GM23338 (cell line): ENCODE data around the gene DHRS4L2. TPM values are rescaled to one million over a fixed set of nuclear protein-coding genes. Genes with fewer than 3 reads are reported as not detected.
A peak's percentile ranks its signal among the peaks of the same experiment; 100 is the strongest.
"Not testable (repeated sequence)": the region's sequence is repeated elsewhere in the genome, so short reads cannot be mapped to it uniquely, and the experiment has no call there.

ENCODE experiments used
- ATAC-seq: fragments of 200-7000 bp; cut with Tn5 transposase; 3 replicates; pipeline ENCODE4 v1.9.1; 2020
- DNase-seq: peaks from one replicate; pipeline ENCODE4 v3.0.0-alpha.2; 2015; ENCODE audit warnings: low spot score
- H2AFZ ChIP-seq: fragments of 200-600 bp; sonication (generic); 2 replicates; pipeline ENCODE4 v1.8.0; 2016; ENCODE audit warnings: antibody characterized with exemption, mild to moderate bottlenecking, moderate library complexity
- H3F3A ChIP-seq: fragments of 200-600 bp; sonication (generic); replicated peaks from 2 replicates; pipeline ENCODE4 v1.8.0; 2017; ENCODE audit warnings: antibody characterized with exemption, mixed run types, low read depth
- H3K27ac ChIP-seq: fragments of 200-600 bp; sonication (generic); 2 replicates; pipeline ENCODE4 v1.6.1; 2016; ENCODE audit warnings: low read depth
- H3K27me3 ChIP-seq: fragments of 200-600 bp; sonication (generic); 2 replicates; pipeline ENCODE4 v1.8.0; 2016; ENCODE audit warnings: mild to moderate bottlenecking, mixed run types, moderate library complexity; ENCODE audit not compliant: insufficient read depth
- H3K36me3 ChIP-seq: fragments of 200-600 bp; sonication (generic); 2 replicates; pipeline ENCODE4 v1.8.0; 2016; ENCODE audit warnings: mild to moderate bottlenecking; ENCODE audit not compliant: insufficient read depth
- H3K4me1 ChIP-seq: fragments of 200-600 bp; sonication (generic); 2 replicates; pipeline ENCODE4 v1.8.0; 2016; ENCODE audit warnings: mild to moderate bottlenecking, moderate library complexity; ENCODE audit not compliant: insufficient read depth
- H3K4me2 ChIP-seq: fragments of 200-600 bp; sonication (generic); 2 replicates; pipeline ENCODE4 v1.7.1; 2017; ENCODE audit warnings: mixed run types
- H3K4me3 ChIP-seq: fragments of 200-600 bp; sonication (generic); 2 replicates; pipeline ENCODE4 v1.6.1; 2016; ENCODE audit warnings: mixed run types
- H3K79me2 ChIP-seq: fragments of 200-600 bp; sonication (generic); replicated peaks from 2 replicates; pipeline ENCODE4 v1.8.0; 2017; ENCODE audit warnings: mild to moderate bottlenecking; ENCODE audit not compliant: insufficient read depth
- H3K9me2 ChIP-seq: fragments of 200-600 bp; sonication (generic); 2 replicates; pipeline ENCODE4 v1.8.0; 2017; ENCODE audit not compliant: insufficient read depth
- H4K20me1 ChIP-seq: fragments of 200-600 bp; sonication (generic); replicated peaks from 2 replicates; pipeline ENCODE4 v1.8.0; 2017; ENCODE audit warnings: mild to moderate bottlenecking; ENCODE audit not compliant: insufficient read depth
- H3K27ac Mint-ChIP-seq: 2 replicates; pipeline ENCODE4 v1.8.0; 2020; ENCODE audit warnings: inconsistent platforms, mild to moderate bottlenecking, moderate library complexity, mixed read lengths
- H3K27me3 Mint-ChIP-seq: 3 replicates; pipeline ENCODE4 v1.8.0; 2022; ENCODE audit warnings: low read depth, mild to moderate bottlenecking, moderate library complexity, mixed read lengths, inconsistent platforms; ENCODE audit not compliant: insufficient read depth, poor library complexity
- H3K36me3 Mint-ChIP-seq: 3 replicates; pipeline ENCODE4 v1.8.0; 2021; ENCODE audit warnings: low read depth, mild to moderate bottlenecking, inconsistent platforms, moderate library complexity, mixed read lengths
- H3K4me1 Mint-ChIP-seq: 3 replicates; pipeline ENCODE4 v1.8.0; 2020; ENCODE audit warnings: mild to moderate bottlenecking, inconsistent platforms, mixed read lengths
- H3K4me3 Mint-ChIP-seq: 3 replicates; pipeline ENCODE4 v1.8.0; 2021; ENCODE audit warnings: moderate library complexity, mild to moderate bottlenecking, inconsistent platforms, mixed read lengths
- H3K9me3 Mint-ChIP-seq: 3 replicates; pipeline ENCODE4 v1.8.0; 2020; ENCODE audit warnings: moderate library complexity, mild to moderate bottlenecking, inconsistent platforms, mixed read lengths
- CREB1 ChIP-seq: fragments of 250-450 bp; sonication (Bioruptor Pico); IDR thresholded peaks from 2 replicates; pipeline ENCODE4 v1.5.0; 2020; ENCODE audit warnings: low read depth, mild to moderate bottlenecking, moderate library complexity
- EZH2 ChIP-seq: fragments of 200-600 bp; sonication (generic); IDR thresholded peaks from one replicate; pipeline ENCODE4 v1.8.0; 2017; ENCODE audit warnings: antibody characterized with exemption, mild to moderate bottlenecking, low read depth; ENCODE audit not compliant: unreplicated experiment
- EZH2phosphoT487 ChIP-seq: fragments of 200-600 bp; sonication (generic); IDR thresholded peaks from one replicate; pipeline ENCODE4 v1.8.1; 2018; ENCODE audit warnings: antibody characterized with exemption; ENCODE audit not compliant: unreplicated experiment
- JUNB ChIP-seq: IDR thresholded peaks from one replicate; pipeline ENCODE4 v1.6.1; 2016; ENCODE audit warnings: antibody characterized with exemption; ENCODE audit not compliant: unreplicated experiment
- NANOG ChIP-seq: IDR thresholded peaks from 2 replicates; pipeline ENCODE4 v1.6.1; 2016; ENCODE audit warnings: antibody characterized with exemption, borderline replicate concordance
- POLR2AphosphoS5 ChIP-seq: IDR thresholded peaks from 2 replicates; pipeline ENCODE4 v1.6.1; 2016; ENCODE audit warnings: antibody characterized with exemption, low read depth
- REST ChIP-seq: IDR thresholded peaks from one replicate; pipeline ENCODE4 v1.6.1; 2018; ENCODE audit warnings: antibody characterized with exemption; ENCODE audit not compliant: unreplicated experiment
- STAT1 ChIP-seq: IDR thresholded peaks from one replicate; pipeline ENCODE4 v1.6.1; 2016; ENCODE audit warnings: antibody characterized with exemption; ENCODE audit not compliant: unreplicated experiment
- ZNF114 ChIP-seq: fragments of 250-450 bp; sonication (Bioruptor Pico); IDR thresholded peaks from 2 replicates; pipeline ENCODE4 v1.5.0; 2020; ENCODE audit warnings: mild to moderate bottlenecking, moderate library complexity
- ZNF331 ChIP-seq: fragments of 250-450 bp; sonication (Bioruptor Pico); IDR thresholded peaks from 2 replicates; pipeline ENCODE4 v1.5.0; 2020; ENCODE audit warnings: low read depth, mild to moderate bottlenecking, moderate library complexity
- long read RNA-seq: library from polyadenylated mRNA; unstranded; transcript quantifications from one replicate; pipeline ENCODE4 v2.0.0, GENCODE V29; 2020; ENCODE audit not compliant: unreplicated experiment
- polyA plus RNA-seq: library from polyadenylated mRNA; unstranded; fragments of >200 nt; fragmentation: Nextera tagmentation; extraction: Ambion mirVana; gene quantifications from 2 replicates; pipeline ENCODE4 v1.2.1, GENCODE V29; 2016
- total RNA-seq: library from RNA; depleted of rRNA; stranded (reverse); fragments of >200 nt; shearing (Covaris generic); gene quantifications from 2 replicates; pipeline ENCODE4 v1.2.3, GENCODE V29; 2014; rRNA removed
- TF ChIP-seq, protein P1 (sequence below): IDR thresholded peaks from 2 replicates; pipeline ENCODE4 v1.6.1; 2016; ENCODE audit warnings: antibody characterized with exemption
- TF ChIP-seq, protein P2 (sequence below), 2 experiments: fragments of 200-600 bp in 1 of 2; sonication (generic) in 1 of 2; conservative IDR thresholded peaks; 2 replicates each; pipeline versions ENCODE4 v1.5.1 to v1.6.1; 2016 to 2017; ENCODE audit warnings: antibody characterized with exemption in 2 of 2, low read depth in 2 of 2, mild to moderate bottlenecking in 2 of 2, moderate library complexity in 1 of 2

Gene DHRS4L2
- total RNA-seq (6.2 and 6.7 TPM in 2 replicates), polyA plus RNA-seq (12.9 and 14.3 TPM in 2 replicates)
- long read RNA-seq, partial matches to known transcripts: 1 of 7 reads
- long read RNA-seq, other reads (novel, unspliced or antisense): 3 of 7 reads

GRCh38 chr14:23988607-23989363 lies at the start of gene DHRS4L2:
DHRS4L2 (plus strand) TSS chr14:23988929; CDS start chr14:23988948, 19 bp downstream.
- Histone ChIP-seq H2AFZ (peak within 1 kb of the TSS; percentile 83; the same call in 1 of the 2 replicates), H3K4me3 (peak within 1 kb of the TSS; percentile 49), H3K4me2 (peak within 1 kb of the TSS; percentile 76)
- DNase-seq (peak; percentile 89), ATAC-seq (peak; percentile 97)
- not testable (repeated sequence) for H3K36me3 Mint-ChIP-seq, H3K27me3 Mint-ChIP-seq, H3K36me3 ChIP-seq, H3K27ac ChIP-seq, H3K9me3 Mint-ChIP-seq, H4K20me1 ChIP-seq, H3K79me2 ChIP-seq, H3K27me3 ChIP-seq, H3K9me2 ChIP-seq, H3K4me1 ChIP-seq, H3F3A ChIP-seq
- Mint-ChIP-seq H3K27ac (peak within 1 kb of the TSS; percentile 61; the same call in 1 of the 2 replicates), H3K4me3 (peak within 1 kb of the TSS; percentile 69), H3K4me1 (peaks cover 17% of the 10 kb centered on the region)
- peak; percentile 57 for TF ChIP-seq POLR2AphosphoS5

DNA sequence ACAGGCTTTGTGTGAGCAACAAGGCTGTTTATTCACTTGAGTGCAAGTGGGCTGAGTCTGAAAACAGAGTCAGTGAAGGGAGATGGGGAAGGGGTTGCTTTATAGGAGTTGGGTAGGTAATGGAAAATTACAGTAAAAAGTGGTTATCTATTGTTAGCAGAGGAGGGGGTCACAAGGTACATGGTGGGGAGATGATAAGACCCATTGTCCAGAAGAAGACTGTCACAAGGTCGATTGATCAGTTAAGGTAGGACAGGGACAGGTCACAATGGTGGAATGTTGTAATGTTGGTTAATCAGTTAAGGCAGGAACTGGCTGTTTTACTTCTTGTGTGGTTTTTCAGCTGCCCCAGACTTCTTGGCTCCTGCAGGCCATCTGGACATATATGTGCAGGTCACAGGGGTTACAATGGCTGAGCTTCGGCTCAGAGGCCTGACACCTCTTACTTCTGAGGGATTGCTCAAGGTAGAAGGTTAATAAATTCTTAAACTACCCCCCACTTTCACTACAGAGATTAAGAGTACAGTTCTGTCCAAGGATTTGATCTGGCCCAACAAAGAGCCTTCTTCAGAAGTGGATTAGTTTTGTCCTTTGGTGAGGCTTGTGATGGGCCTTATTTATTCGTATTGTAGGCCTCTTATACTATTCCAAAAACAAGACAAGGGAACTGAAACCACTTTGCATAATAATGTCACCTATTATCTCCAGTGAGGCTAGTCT lies 49.0 kb upstream of the DHRS4L2 start:
- no peaks in the 10 kb centered on the region for H3K4me1 ChIP-seq
- H3K9me2 ChIP-seq: peaks cover 9% of the 10 kb centered on the region; the same call in 1 of the 2 replicates
- Mint-ChIP-seq H3K27me3 (no peaks in the 10 kb centered on the region), H3K4me1 (no peaks in the 10 kb centered on the region), H3K36me3 (peaks cover 9% of the 10 kb centered on the region; the same call in 2 of the 3 replicates), H3K4me3 (no peak overlapping the region), H3K9me3 (peaks cover 3% of the 10 kb centered on the region; the same call in 2 of the 3 replicates), H3K27ac (no peak overlapping the region)
- no peak overlapping the region for H3K4me2 ChIP-seq
- ATAC-seq (no peak), DNase-seq (no peak)
- no peak overlapping the region for H2AFZ ChIP-seq
- H3K79me2 ChIP-seq: no peaks in the 10 kb centered on the region
- H3K27ac ChIP-seq: no peak overlapping the region
- H4K20me1 ChIP-seq: no peaks in the 10 kb centered on the region
- H3F3A ChIP-seq: no peaks in the 10 kb centered on the region
- no peaks in the 10 kb centered on the region for H3K36me3 ChIP-seq
- no peak overlapping the region for H3K4me3 ChIP-seq
- no peaks in the 10 kb centered on the region for H3K27me3 ChIP-seq
- TF ChIP-seq, protein P1, sequence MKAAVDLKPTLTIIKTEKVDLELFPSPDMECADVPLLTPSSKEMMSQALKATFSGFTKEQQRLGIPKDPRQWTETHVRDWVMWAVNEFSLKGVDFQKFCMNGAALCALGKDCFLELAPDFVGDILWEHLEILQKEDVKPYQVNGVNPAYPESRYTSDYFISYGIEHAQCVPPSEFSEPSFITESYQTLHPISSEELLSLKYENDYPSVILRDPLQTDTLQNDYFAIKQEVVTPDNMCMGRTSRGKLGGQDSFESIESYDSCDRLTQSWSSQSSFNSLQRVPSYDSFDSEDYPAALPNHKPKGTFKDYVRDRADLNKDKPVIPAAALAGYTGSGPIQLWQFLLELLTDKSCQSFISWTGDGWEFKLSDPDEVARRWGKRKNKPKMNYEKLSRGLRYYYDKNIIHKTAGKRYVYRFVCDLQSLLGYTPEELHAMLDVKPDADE: no peak
- no peak for TF ChIP-seq CREB1 (CRISPR knock-in tag)
- TF ChIP-seq JUNB: no peak
- no peak for TF ChIP-seq STAT1
- TF ChIP-seq REST: no peak
- TF ChIP-seq, protein P2, sequence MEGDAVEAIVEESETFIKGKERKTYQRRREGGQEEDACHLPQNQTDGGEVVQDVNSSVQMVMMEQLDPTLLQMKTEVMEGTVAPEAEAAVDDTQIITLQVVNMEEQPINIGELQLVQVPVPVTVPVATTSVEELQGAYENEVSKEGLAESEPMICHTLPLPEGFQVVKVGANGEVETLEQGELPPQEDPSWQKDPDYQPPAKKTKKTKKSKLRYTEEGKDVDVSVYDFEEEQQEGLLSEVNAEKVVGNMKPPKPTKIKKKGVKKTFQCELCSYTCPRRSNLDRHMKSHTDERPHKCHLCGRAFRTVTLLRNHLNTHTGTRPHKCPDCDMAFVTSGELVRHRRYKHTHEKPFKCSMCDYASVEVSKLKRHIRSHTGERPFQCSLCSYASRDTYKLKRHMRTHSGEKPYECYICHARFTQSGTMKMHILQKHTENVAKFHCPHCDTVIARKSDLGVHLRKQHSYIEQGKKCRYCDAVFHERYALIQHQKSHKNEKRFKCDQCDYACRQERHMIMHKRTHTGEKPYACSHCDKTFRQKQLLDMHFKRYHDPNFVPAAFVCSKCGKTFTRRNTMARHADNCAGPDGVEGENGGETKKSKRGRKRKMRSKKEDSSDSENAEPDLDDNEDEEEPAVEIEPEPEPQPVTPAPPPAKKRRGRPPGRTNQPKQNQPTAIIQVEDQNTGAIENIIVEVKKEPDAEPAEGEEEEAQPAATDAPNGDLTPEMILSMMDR (conservative IDR thresholded peaks at IDR 0.05; ENCODE audit: low read depth in 2 of 2): no peak
- TF ChIP-seq POLR2AphosphoS5: no peak
- no peak for TF ChIP-seq ZNF114 (CRISPR knock-in tag)
- TF ChIP-seq NANOG: no peak
- no peak for TF ChIP-seq EZH2phosphoT487
- TF ChIP-seq ZNF331 (CRISPR knock-in tag): no peak
- no peak for TF ChIP-seq EZH2
